OCI-M2 (cell line): ENCODE data around the gene LBP.
"Not testable (repeated sequence)": the region's sequence is repeated elsewhere in the genome, so short reads cannot be mapped to it uniquely, and the experiment has no call there.

Source experiments
- DNase-seq: peaks from one replicate; lab custom pipeline; 2025; ENCODE audit not compliant: unreplicated experiment; lab: John Stamatoyannopoulos, UW

The LBP gene

GRCh38 chr20:38320221-38320620 lies 26.1 kb upstream of the LBP start:
- no peak for DNase-seq

- DNase-seq: no peak
Measured at GRCh38 chr20:38321959-38322598, 24.2 kb upstream of the LBP start.

GRCh38 chr20:38324159-38324558 lies 22.1 kb upstream of the LBP start:
- DNase-seq: no peak

GRCh38 chr20:38325167-38325566 lies 21.1 kb upstream of the LBP start:
- DNase-seq: no peak

GRCh38 chr20:38325905-38326304 lies 20.4 kb upstream of the LBP start:
- DNase-seq: no peak

GRCh38 chr20:38326309-38326708 lies 20.0 kb upstream of the LBP start:
- no peak for DNase-seq

- no peak for DNase-seq
Measured at GRCh38 chr20:38330638-38331037, 15.6 kb upstream of the LBP start.

GRCh38 chr20:38331245-38331644 lies 15.0 kb upstream of the LBP start:
- no peak for DNase-seq

- DNase-seq: no peak
Measured at GRCh38 chr20:38331814-38332213, 14.5 kb upstream of the LBP start.

- no peak for DNase-seq
Measured at GRCh38 chr20:38334016-38334415, 12.3 kb upstream of the LBP start.

GRCh38 chr20:38336726-38337125 lies 9.6 kb upstream of the LBP start:
- DNase-seq: no peak

- DNase-seq: no peak
Measured at GRCh38 chr20:38337561-38338140, 8.6 kb upstream of the LBP start.

- no peak for DNase-seq
Measured at GRCh38 chr20:38338849-38339520, 7.3 kb upstream of the LBP start.

GRCh38 chr20:38339521-38339896 lies 6.8 kb upstream of the LBP start:
- DNase-seq: not testable (repeated sequence)

GRCh38 chr20:38339997-38340396 lies 6.3 kb upstream of the LBP start:
- DNase-seq: no peak

GRCh38 chr20:38340693-38341092 lies 5.6 kb upstream of the LBP start:
- DNase-seq: no peak

- DNase-seq: no peak
Measured at GRCh38 chr20:38342216-38342615, 4.1 kb upstream of the LBP start.

- no peak for DNase-seq
Measured at GRCh38 chr20:38342713-38343310, 3.5 kb upstream of the LBP start.

GRCh38 chr20:38343311-38344106 lies 2.8 kb upstream of the LBP start:
- DNase-seq: no peak

- DNase-seq: no peak
Measured at GRCh38 chr20:38344107-38344701, 2.1 kb upstream of the LBP start.

- no peak for DNase-seq
Measured at GRCh38 chr20:38345643-38346042, 639 bp upstream of the LBP start.
